ENCODE data around the gene PKP4. TPM values are rescaled to one million over a fixed set of nuclear protein-coding genes. Genes with fewer than 3 reads are reported as not detected.

The PKP4 gene
- total RNA-seq, 4 donors from 2014 or later: 58.2 to 115 (median 89.9) TPM

GRCh38 chr2:158670292-158670691 is 213.5 kb downstream of the PKP4 start:
- Histone ChIP-seq H3K27ac (no peak overlapping the region), H3K27me3 (no peaks in the 10 kb centered on the region), H3K4me1 (peaks cover 0 to 33% (median 0%) of the 10 kb centered on the region in 3 donors), H3K36me3 (peaks cover 0 to 73% of the 10 kb centered on the region in 2 donors), H3K4me3 (no peak overlapping the region), H3K9me3 (no peaks in the 10 kb centered on the region)
- ATAC-seq: no peak
- TF ChIP-seq POLR2AphosphoS5 (IDR thresholded peaks at IDR 0.05) (no peak), POLR2A (IDR thresholded peaks at IDR 0.05) (no peak), CTCF (IDR thresholded peaks at IDR 0.05) (no peak), EP300 (IDR thresholded peaks at IDR 0.05) (no peak)
- WGBS, 2 donors (ENCODE audit: low coverage in 1 of 2): 100% methylated on average over 1 to 3 of the region's 3 CpGs

- H3K36me3 ChIP-seq: peaks cover 0 to 81% of the 10 kb centered on the region in 2 donors
- no peak for TF ChIP-seq POLR2AphosphoS5 (IDR thresholded peaks at IDR 0.05)
- no peak for TF ChIP-seq POLR2A (IDR thresholded peaks at IDR 0.05)
- TF ChIP-seq CTCF (IDR thresholded peaks at IDR 0.05): no peak
- TF ChIP-seq EP300 (IDR thresholded peaks at IDR 0.05): no peak
- no peak overlapping the region for H3K27ac ChIP-seq
- no peak for ATAC-seq
- WGBS, 2 donors (ENCODE audit: low coverage in 1 of 2): 86 to 90% methylated on average over 7 to 10 of the region's 19 CpGs
- no peaks in the 10 kb centered on the region for H3K9me3 ChIP-seq
- no peak overlapping the region for H3K4me3 ChIP-seq
- H3K27me3 ChIP-seq: no peaks in the 10 kb centered on the region
- H3K4me1 ChIP-seq: peaks cover 0 to 22% (median 0%) of the 10 kb centered on the region in 3 donors
Observed at GRCh38 chr2:158671360-158672245, 214.9 kb downstream of the PKP4 start.

DNA sequence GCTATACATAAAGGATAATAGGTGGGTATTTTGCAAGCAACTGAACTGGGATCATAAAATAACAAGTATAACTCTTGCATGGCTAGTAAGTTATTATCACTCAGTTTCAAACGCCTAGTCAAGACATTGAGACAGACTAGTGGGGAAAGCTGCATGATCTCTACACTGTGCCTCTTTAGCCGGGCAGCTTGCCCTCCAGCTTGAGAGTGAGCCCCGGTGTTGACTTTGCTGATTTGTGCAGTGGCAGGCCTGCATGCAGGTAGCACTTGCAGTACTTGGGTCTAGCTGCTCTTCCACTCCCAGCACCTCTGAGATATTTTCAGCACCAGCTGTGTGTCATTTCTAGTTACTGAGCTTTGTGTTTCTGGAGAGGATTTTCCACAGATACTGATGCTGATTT is 219.5 kb downstream of the PKP4 start:
- ATAC-seq: no peak
- no peaks in the 10 kb centered on the region for H3K4me1 ChIP-seq
- H3K27me3 ChIP-seq: no peaks in the 10 kb centered on the region
- H3K4me3 ChIP-seq: no peak overlapping the region
- 90 to 98% methylated on average over 3 of the region's 3 CpGs for WGBS, 2 donors (ENCODE audit: low coverage in 1 of 2)
- H3K36me3 ChIP-seq: peaks cover 4 to 100% of the 10 kb centered on the region in 2 donors
- TF ChIP-seq POLR2A (IDR thresholded peaks at IDR 0.05) (no peak), CTCF (IDR thresholded peaks at IDR 0.05) (no peak), POLR2AphosphoS5 (IDR thresholded peaks at IDR 0.05) (no peak), EP300 (IDR thresholded peaks at IDR 0.05) (no peak)
- no peaks in the 10 kb centered on the region for H3K9me3 ChIP-seq
- H3K27ac ChIP-seq: no peak overlapping the region

- WGBS, 2 donors (ENCODE audit: low coverage in 1 of 2): 70 to 90% methylated on average over 4 to 6 of the region's 7 CpGs
- H3K27ac ChIP-seq: no peak overlapping the region
- TF ChIP-seq CTCF (IDR thresholded peaks at IDR 0.05): no peak
- TF ChIP-seq POLR2A (IDR thresholded peaks at IDR 0.05): no peak
- no peak for TF ChIP-seq EP300 (IDR thresholded peaks at IDR 0.05)
- no peak for TF ChIP-seq POLR2AphosphoS5 (IDR thresholded peaks at IDR 0.05)
- ATAC-seq: no peak
- no peaks in the 10 kb centered on the region for H3K9me3 ChIP-seq
- H3K36me3 ChIP-seq: peaks cover 4 to 100% of the 10 kb centered on the region in 2 donors
- H3K4me3 ChIP-seq: no peak overlapping the region
- H3K4me1 ChIP-seq: no peaks in the 10 kb centered on the region
- H3K27me3 ChIP-seq: no peaks in the 10 kb centered on the region
Observed at GRCh38 chr2:158676696-158677095, 219.9 kb downstream of the PKP4 start.

- ATAC-seq: no peak
- WGBS, 2 donors (ENCODE audit: low coverage in 1 of 2): 71 to 77% methylated on average over 4 of the region's 4 CpGs
- Histone ChIP-seq H3K4me3 (no peak overlapping the region), H3K36me3 (peaks cover 4 to 98% of the 10 kb centered on the region in 2 donors), H3K9me3 (no peaks in the 10 kb centered on the region), H3K27me3 (no peaks in the 10 kb centered on the region), H3K4me1 (no peaks in the 10 kb centered on the region), H3K27ac (no peak overlapping the region)
- no peak for TF ChIP-seq CTCF (IDR thresholded peaks at IDR 0.05)
- no peak for TF ChIP-seq POLR2AphosphoS5 (IDR thresholded peaks at IDR 0.05)
- no peak for TF ChIP-seq EP300 (IDR thresholded peaks at IDR 0.05)
- no peak for TF ChIP-seq POLR2A (IDR thresholded peaks at IDR 0.05)
Observed at GRCh38 chr2:158677542-158677941, 220.8 kb downstream of the PKP4 start.
